Neuron (in vitro differentiated cells): ENCODE data around the gene MAST1.

ENCODE experiments used
- H2AFZ ChIP-seq: one replicate; pipeline ENCODE4 v1.6.1; 2013; ENCODE audit warnings: low read depth, mild to moderate bottlenecking, inconsistent platforms, low read length, moderate library complexity
- H3K27me3 ChIP-seq: one replicate; pipeline ENCODE4 v1.6.1; 2013; ENCODE audit warnings: low read length; ENCODE audit not compliant: insufficient read depth
- H3K36me3 ChIP-seq: one replicate; pipeline ENCODE4 v1.6.1; 2013; ENCODE audit warnings: low read length; ENCODE audit not compliant: insufficient read depth
- H3K4me1 ChIP-seq: one replicate; pipeline ENCODE4 v1.6.1; 2013; ENCODE audit warnings: low read length; ENCODE audit not compliant: insufficient read depth
- H3K4me3 ChIP-seq: 2 replicates; pipeline ENCODE4 v1.5.1; 2013; ENCODE audit warnings: mild to moderate bottlenecking, low read length, moderate library complexity
- H3K9me3 ChIP-seq: one replicate; pipeline ENCODE4 v1.6.1; 2013; ENCODE audit warnings: low read length

The MAST1 gene

GRCh38 chr19:12922959-12923358 is 84.6 kb downstream of the MAST1 start:
- Histone ChIP-seq H3K4me3 (no peak overlapping the region), H3K9me3 (no peaks in the 10 kb centered on the region), H3K36me3 (peaks cover 44% of the 10 kb centered on the region), H3K27me3 (no peaks in the 10 kb centered on the region), H3K4me1 (no peaks in the 10 kb centered on the region), H2AFZ (no peak overlapping the region)
